ENCODE data around the gene ACOT8.
"Not testable (repeated sequence)": the region's sequence is repeated elsewhere in the genome, so short reads cannot be mapped to it uniquely, and the experiment has no call there.

ACOT8 gene

GRCh38 chr20:45857114-45857881, at the start of gene ACOT8, which contains the start of gene ZSWIM3:
ACOT8 (minus strand) TSS chr20:45857392; CDS start chr20:45857315, 77 bp downstream.
ZSWIM3 (plus strand) TSS chr20:45857614; CDS start chr20:45857826, 212 bp downstream.
- peak; percentile 77 for DNase-seq

GRCh38 chr20:45905505-45906079, 48.4 kb upstream of the ACOT8 start:
- DNase-seq = no peak

GRCh38 chr20:45904583-45905504, 47.7 kb upstream of the ACOT8 start:
- DNase-seq = no peak

- no peak for DNase-seq
Measured at GRCh38 chr20:45902199-45902701, 45.1 kb upstream of the ACOT8 start.

GRCh38 chr20:45901332-45901731, 44.1 kb upstream of the ACOT8 start:
- not testable (repeated sequence) for DNase-seq

- DNase-seq = no peak
Measured at GRCh38 chr20:45899046-45899835, 42.0 kb upstream of the ACOT8 start.

GRCh38 chr20:45898285-45898684, 41.1 kb upstream of the ACOT8 start:
- no peak for DNase-seq

- no peak for DNase-seq
Measured at GRCh38 chr20:45897692-45898091, 40.5 kb upstream of the ACOT8 start.

- DNase-seq = no peak
Measured at GRCh38 chr20:45897289-45897688, 40.1 kb upstream of the ACOT8 start.

GRCh38 chr20:45896641-45897161, 39.5 kb upstream of the ACOT8 start:
- no peak for DNase-seq

- DNase-seq = no peak
Measured at GRCh38 chr20:45894797-45895196, 37.6 kb upstream of the ACOT8 start.

- DNase-seq = no peak
Measured at GRCh38 chr20:45893831-45894230, 36.6 kb upstream of the ACOT8 start.

GRCh38 chr20:45892828-45893500, 35.8 kb upstream of the ACOT8 start:
- DNase-seq = no peak

GRCh38 chr20:45892049-45892825, 35.0 kb upstream of the ACOT8 start:
- DNase-seq = no peak

- DNase-seq = peak; percentile 85
Measured at GRCh38 chr20:45890985-45891983, 34.1 kb upstream of the ACOT8 start, which contains the start of the genes CTSA and NEURL2. CTSA (plus strand) TSS chr20:45891335; CDS start chr20:45891569, 234 bp downstream. NEURL2 (minus strand) TSS chr20:45891208; CDS start chr20:45890991, 217 bp downstream.

- peak; percentile 41 for DNase-seq
Measured at GRCh38 chr20:45890077-45890984, 33.1 kb upstream of the ACOT8 start.

- no peak for DNase-seq
Measured at GRCh38 chr20:45888681-45889080, 31.5 kb upstream of the ACOT8 start.

- DNase-seq = no peak
Measured at GRCh38 chr20:45887346-45887715, 30.1 kb upstream of the ACOT8 start, which contains the start of gene SPATA25. SPATA25 (minus strand) TSS chr20:45887622; CDS start chr20:45887590, 32 bp downstream.
